Cardiac muscle cell (in vitro differentiated cells and primary cell): ENCODE results near the gene TTLL8. TPM values are rescaled to one million over a fixed set of nuclear protein-coding genes. Genes with fewer than 3 reads are reported as not detected.
A peak's percentile ranks its signal among the peaks of the same experiment; 100 is the strongest.

Experiments used
- DNase-seq, 2 donors: peaks; one replicate each; pipeline versions ENCODE4 v3.0.0 to v3.0.0-alpha.2; 2010 to 2017; ENCODE audit warnings: low read depth in 1 of 2, low spot score in 1 of 2
- H3K27ac ChIP-seq: fragments of 200-600 bp; sonication (generic); 2 replicates; pipeline ENCODE4 v1.5.1; 2016
- H3K27me3 ChIP-seq: fragments of 200-600 bp; sonication (generic); 2 replicates; pipeline ENCODE4 v1.6.0; 2016; ENCODE audit warnings: control low read depth
- H3K36me3 ChIP-seq: fragments of 200-600 bp; sonication (generic); 2 replicates; pipeline ENCODE4 v1.5.1; 2016; ENCODE audit warnings: control low read depth
- H3K4me1 ChIP-seq: fragments of 200-600 bp; sonication (generic); 2 replicates; pipeline ENCODE4 v1.8.1; 2017; ENCODE audit warnings: low read depth, mild to moderate bottlenecking, mixed run types
- H3K4me3 ChIP-seq: fragments of 200-600 bp; sonication (generic); 2 replicates; pipeline ENCODE4 v1.5.1; 2016; ENCODE audit warnings: mild to moderate bottlenecking
- H3K9me3 ChIP-seq: fragments of 200-600 bp; sonication (generic); 2 replicates; pipeline ENCODE4 v1.5.1; 2017; ENCODE audit warnings: low read depth, mild to moderate bottlenecking, control low read depth
- polyA plus RNA-seq: library from polyadenylated mRNA; unstranded; fragments of >200 nt; fragmentation: Nextera tagmentation; extraction: Ambion mirVana; gene quantifications from 2 replicates; pipeline ENCODE4 v1.2.1, GENCODE V29; 2016
- total RNA-seq: library from RNA; depleted of rRNA; stranded (reverse); fragments of >200 nt; gene quantifications from 2 replicates; pipeline ENCODE4 v1.2.3, GENCODE V29; 2016
- TF ChIP-seq, protein P1 (sequence below): IDR thresholded peaks from 2 replicates; pipeline ENCODE4 v1.5.1; 2012; ENCODE audit warnings: low read depth, mild to moderate bottlenecking, low read length

The TTLL8 gene
- total and polyA plus RNA-seq, 2 experiments from 2014 or later, result not detected

DNA sequence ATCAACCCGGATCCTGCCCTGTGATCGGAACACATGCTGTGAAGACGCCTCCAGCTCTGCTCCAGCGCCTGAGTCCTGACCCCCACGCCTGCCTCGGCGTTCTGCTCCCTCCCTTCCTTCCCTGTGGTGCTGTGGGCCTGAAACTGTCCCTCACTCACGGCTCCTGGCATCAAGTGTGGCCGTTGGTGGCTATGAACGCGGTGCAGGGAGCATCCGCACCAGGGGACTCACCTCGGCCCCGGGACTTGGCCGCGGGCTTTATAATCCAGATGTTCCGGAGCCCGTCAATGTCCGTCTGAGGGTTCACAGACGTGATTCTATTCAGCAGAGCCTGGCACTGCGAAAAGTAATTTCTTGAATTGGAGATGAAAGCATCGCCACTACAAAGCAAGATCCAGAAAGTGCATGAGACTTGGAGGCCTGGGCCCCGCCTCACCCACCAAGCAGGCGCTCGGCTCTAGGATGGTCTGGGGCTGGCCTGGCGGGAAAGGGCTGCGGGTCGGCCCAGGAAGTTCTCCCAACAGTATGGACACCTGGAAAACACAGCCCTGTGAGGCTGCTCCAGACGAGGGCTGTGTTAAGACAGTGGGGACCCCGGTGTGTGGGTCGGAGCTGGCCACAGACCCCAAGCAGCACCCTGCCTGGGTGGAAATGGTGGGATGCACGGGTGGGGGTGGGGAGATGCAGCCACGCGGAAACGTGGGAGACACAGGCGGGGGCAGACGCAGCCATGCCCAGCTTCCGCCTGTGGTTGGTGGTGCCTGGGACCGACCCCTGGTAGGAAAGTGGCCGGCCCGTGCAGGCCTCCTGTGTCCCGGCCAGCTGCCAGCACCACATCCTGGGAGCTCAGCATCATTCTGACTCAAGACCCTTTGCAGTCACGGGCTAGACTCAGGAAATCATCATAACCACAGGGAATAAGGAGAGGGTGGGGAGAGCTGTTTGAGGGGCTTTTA, 23.7 kb downstream of the TTLL8 start:
- DNase-seq, result peak in 1 of 2 donors; percentile 38
- TF ChIP-seq, protein P1, sequence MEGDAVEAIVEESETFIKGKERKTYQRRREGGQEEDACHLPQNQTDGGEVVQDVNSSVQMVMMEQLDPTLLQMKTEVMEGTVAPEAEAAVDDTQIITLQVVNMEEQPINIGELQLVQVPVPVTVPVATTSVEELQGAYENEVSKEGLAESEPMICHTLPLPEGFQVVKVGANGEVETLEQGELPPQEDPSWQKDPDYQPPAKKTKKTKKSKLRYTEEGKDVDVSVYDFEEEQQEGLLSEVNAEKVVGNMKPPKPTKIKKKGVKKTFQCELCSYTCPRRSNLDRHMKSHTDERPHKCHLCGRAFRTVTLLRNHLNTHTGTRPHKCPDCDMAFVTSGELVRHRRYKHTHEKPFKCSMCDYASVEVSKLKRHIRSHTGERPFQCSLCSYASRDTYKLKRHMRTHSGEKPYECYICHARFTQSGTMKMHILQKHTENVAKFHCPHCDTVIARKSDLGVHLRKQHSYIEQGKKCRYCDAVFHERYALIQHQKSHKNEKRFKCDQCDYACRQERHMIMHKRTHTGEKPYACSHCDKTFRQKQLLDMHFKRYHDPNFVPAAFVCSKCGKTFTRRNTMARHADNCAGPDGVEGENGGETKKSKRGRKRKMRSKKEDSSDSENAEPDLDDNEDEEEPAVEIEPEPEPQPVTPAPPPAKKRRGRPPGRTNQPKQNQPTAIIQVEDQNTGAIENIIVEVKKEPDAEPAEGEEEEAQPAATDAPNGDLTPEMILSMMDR, result no peak
- H3K4me3 ChIP-seq, result no peak overlapping the region

DNA sequence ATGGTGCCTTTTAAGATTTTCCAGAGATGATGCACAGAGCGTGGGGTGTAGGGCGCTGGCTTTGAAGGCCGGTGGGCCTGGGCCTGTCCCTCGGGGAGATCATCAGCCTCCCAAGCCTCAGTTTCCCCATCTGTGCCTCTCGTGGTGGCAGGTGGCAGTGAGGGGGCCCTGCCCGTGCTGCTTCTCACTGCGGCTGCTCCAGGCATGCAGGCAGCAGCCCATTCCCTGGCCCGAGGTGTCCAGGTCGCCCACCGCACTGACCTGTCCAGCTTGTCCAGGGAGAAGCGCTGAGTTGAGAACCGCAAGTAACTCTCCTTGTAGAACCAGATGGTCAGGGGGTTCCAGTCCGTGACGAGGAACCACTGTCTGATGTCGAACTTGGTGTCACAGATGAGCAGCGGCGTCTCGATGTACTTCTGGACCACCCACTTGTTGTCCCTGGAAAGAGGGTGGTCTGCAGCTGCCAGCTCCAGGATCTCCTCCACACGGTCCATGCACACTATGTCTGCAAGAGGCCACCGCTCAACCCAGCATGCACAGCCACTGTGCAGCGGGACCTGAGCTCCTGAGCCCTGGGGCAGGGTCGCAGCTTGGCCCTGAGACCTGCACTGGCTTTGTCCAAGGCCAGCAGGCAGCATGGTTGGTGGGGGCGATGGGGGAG, 25.0 kb downstream of the TTLL8 start:
- no peak overlapping the region for H3K27ac ChIP-seq
- no peaks in the 10 kb centered on the region for H3K36me3 ChIP-seq
- peaks cover 22% of the 10 kb centered on the region for H3K27me3 ChIP-seq
- TF ChIP-seq, protein P1, result no peak
- no peak for DNase-seq
- H3K9me3 ChIP-seq, result no peaks in the 10 kb centered on the region
- no peaks in the 10 kb centered on the region for H3K4me1 ChIP-seq
- H3K4me3 ChIP-seq, result no peak overlapping the region

More for the DNA sequence above, 23.7 kb downstream of the TTLL8 start:
- Histone ChIP-seq H3K27me3 (peaks cover 15% of the 10 kb centered on the region), H3K36me3 (no peaks in the 10 kb centered on the region), H3K27ac (no peak overlapping the region), H3K4me1 (no peaks in the 10 kb centered on the region), H3K9me3 (no peaks in the 10 kb centered on the region)

DNA sequence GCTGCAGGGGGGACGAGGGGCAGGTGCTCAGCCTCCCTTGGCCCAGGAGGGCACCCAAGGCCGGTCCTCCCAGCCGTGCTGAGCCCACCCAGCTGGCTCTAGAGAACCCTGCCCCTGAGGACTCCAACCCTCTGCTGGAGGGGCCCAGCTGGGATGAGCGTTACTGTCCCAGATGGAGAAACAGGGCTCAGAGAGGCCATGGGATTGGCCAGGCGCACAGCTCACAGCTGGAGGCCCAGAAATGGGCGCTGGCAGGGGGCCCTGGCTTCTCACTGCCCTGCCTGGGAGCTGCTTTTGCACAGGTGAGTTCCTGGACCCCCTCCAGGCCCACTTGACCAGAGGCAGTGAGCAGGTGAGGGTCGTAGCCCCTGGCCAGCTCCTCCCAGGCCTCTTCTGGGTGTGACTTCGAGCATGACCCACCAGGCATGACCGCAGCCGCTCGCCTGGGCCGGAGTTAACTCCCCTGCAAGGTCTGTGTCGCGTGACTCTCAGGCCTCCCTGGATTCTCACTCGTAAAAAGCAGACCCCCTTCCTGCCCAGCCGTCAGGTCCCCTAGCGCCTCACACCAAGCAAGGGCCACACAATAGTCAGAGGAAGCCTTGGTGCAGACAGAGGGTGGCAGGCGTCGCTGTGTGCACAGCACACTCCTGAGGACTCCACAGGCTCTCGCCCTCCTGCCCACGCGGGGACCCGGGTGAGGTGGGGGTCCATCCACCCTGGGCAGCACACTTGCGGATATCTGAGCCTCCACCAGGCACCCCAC, 25.8 kb downstream of the TTLL8 start:
- TF ChIP-seq, protein P1, result no peak
- H3K27me3 ChIP-seq, result peaks cover 24% of the 10 kb centered on the region
- no peak overlapping the region for H3K27ac ChIP-seq
- no peaks in the 10 kb centered on the region for H3K9me3 ChIP-seq
- H3K4me3 ChIP-seq, result no peak overlapping the region
- DNase-seq, result no peak
- H3K4me1 ChIP-seq, result no peaks in the 10 kb centered on the region
- H3K36me3 ChIP-seq, result no peaks in the 10 kb centered on the region

DNA sequence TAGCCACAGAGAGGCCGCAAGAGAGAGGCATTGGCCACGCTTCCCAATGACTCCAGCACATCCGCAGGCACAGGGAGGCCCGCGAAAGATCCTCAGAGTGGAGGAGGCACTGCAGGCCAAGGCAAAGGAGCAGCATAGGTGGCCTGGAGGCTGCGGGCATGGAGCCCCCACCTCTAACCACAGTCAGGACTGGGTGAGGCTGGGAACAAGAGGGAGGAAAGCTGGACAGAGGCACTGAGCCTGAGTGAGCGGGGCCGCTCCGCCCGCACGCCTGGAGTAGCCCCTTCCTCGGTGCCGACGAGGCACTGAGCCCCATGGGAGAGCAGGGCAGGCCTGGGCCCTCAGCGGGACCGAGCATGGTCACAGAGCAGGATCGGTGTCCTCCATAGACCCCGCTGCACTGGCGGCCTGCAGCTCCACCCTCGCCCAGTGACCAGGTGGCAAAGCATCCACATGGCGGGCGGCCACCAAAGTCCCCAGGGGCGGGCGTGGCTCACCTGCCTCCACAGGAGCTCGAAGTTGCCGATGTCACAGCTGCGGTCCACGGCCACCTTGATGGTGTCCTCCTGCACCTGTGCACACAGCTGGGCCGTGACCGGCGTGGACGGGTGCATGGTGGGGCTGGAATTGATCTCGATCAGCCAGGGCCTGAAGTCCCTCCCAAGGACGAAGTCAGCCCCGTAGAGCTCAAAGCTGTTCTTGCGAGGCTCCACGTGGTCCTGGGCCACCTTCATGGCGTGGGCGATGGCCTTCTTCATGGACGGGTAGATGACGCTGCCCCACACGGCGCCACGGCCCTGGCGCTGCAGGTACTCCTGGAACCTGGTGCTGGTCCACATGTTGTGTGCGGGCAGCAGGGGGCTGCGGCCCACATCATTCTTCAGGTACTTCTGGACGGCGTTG, 26.7 kb downstream of the TTLL8 start:
- no peak for DNase-seq
- TF ChIP-seq, protein P1, result no peak
- no peaks in the 10 kb centered on the region for H3K4me1 ChIP-seq
- H3K27ac ChIP-seq, result no peak overlapping the region
- peaks cover 30% of the 10 kb centered on the region for H3K27me3 ChIP-seq
- H3K9me3 ChIP-seq, result no peaks in the 10 kb centered on the region
- no peak overlapping the region for H3K4me3 ChIP-seq
- H3K36me3 ChIP-seq, result no peaks in the 10 kb centered on the region
